ENCODE results near the gene PDE9A.

DNA sequence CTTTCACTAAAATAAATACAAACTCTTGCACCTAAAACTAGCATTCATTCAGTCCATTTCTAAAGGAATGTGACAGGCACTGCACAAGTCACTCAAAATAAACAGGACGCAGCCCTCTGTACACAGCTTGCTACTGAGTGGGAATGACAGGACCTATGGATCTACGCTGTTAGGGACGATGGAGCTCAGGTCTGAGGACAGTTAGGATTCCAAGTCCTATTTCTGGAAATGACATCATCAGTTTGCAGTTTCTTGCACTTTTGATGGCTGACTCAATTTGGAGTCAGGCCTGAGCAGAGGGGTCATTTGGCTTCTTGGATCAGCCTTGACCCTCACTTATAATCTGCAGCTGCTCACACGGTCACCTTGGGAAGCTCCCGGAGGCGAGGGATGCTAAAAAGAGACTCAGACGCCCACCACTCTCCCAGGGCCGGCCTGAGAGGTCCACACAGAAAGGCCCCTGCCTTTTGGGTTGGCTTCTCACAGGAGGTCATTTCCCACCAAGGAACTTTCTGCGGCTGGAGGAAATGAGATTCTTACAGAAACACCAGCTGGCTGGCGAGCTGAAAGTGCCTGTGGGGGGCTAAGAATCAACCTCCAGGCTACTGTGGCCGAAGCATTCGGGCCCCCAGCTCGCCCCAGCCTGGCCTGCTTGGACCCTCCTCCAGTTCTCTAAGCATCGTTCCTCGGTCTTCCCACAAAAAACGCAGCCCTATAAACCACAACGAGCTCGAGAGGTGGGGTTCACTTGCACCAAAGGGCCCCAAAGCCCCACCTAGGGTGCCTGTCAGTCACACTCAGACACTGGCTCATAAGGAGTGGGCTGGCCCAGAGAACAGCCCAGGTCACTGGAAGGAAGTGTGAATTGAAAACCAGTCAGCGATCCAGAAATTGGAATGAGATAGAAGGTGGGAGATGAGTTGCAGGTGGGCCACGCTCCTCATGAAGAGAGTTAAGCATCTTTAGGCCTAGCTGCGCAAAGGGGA is 8.9 kb upstream of the PDE9A start:
- TF ChIP-seq, protein P1, sequence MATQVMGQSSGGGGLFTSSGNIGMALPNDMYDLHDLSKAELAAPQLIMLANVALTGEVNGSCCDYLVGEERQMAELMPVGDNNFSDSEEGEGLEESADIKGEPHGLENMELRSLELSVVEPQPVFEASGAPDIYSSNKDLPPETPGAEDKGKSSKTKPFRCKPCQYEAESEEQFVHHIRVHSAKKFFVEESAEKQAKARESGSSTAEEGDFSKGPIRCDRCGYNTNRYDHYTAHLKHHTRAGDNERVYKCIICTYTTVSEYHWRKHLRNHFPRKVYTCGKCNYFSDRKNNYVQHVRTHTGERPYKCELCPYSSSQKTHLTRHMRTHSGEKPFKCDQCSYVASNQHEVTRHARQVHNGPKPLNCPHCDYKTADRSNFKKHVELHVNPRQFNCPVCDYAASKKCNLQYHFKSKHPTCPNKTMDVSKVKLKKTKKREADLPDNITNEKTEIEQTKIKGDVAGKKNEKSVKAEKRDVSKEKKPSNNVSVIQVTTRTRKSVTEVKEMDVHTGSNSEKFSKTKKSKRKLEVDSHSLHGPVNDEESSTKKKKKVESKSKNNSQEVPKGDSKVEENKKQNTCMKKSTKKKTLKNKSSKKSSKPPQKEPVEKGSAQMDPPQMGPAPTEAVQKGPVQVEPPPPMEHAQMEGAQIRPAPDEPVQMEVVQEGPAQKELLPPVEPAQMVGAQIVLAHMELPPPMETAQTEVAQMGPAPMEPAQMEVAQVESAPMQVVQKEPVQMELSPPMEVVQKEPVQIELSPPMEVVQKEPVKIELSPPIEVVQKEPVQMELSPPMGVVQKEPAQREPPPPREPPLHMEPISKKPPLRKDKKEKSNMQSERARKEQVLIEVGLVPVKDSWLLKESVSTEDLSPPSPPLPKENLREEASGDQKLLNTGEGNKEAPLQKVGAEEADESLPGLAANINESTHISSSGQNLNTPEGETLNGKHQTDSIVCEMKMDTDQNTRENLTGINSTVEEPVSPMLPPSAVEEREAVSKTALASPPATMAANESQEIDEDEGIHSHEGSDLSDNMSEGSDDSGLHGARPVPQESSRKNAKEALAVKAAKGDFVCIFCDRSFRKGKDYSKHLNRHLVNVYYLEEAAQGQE (IDR thresholded peaks at IDR 0.05; ENCODE audit: low read depth), result no peak
- TF ChIP-seq YY1 (IDR thresholded peaks at IDR 0.05; ENCODE audit: low read depth) (no peak), ZBTB7A (IDR thresholded peaks at IDR 0.05; ENCODE audit: low read depth) (no peak), TAF1 (IDR thresholded peaks at IDR 0.05; ENCODE audit: low read depth) (no peak), NFIC (IDR thresholded peaks at IDR 0.05) (no peak), CREB1 (IDR thresholded peaks at IDR 0.05; ENCODE audit: low read depth) (no peak), FOXM1 (IDR thresholded peaks at IDR 0.05; ENCODE audit: borderline replicate concordance, low read depth) (no peak)
- TF ChIP-seq, protein P2, sequence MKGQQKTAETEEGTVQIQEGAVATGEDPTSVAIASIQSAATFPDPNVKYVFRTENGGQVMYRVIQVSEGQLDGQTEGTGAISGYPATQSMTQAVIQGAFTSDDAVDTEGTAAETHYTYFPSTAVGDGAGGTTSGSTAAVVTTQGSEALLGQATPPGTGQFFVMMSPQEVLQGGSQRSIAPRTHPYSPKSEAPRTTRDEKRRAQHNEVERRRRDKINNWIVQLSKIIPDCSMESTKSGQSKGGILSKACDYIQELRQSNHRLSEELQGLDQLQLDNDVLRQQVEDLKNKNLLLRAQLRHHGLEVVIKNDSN (IDR thresholded peaks at IDR 0.05), result no peak
- TF ChIP-seq, protein P3, sequence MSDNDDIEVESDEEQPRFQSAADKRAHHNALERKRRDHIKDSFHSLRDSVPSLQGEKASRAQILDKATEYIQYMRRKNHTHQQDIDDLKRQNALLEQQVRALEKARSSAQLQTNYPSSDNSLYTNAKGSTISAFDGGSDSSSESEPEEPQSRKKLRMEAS (IDR thresholded peaks at IDR 0.05), result no peak

Data from Ishikawa (cell line).